ENCODE measurements around the gene HYAL4. TPM values are rescaled to one million over a fixed set of nuclear protein-coding genes. Genes with fewer than 3 reads are reported as not detected.

The HYAL4 gene
- total RNA-seq, 6 experiments from 2014 or later: not detected

- intact Hi-C loops (cut with DNase I): loop anchor here in 1 of 2 donors (10.0 kb wide), 1 partner anchor 66 kb away; no protein-coding TSS in a partner anchor
- no peak for TF ChIP-seq POLR2A (IDR thresholded peaks at IDR 0.05)
- TF ChIP-seq, protein P1, sequence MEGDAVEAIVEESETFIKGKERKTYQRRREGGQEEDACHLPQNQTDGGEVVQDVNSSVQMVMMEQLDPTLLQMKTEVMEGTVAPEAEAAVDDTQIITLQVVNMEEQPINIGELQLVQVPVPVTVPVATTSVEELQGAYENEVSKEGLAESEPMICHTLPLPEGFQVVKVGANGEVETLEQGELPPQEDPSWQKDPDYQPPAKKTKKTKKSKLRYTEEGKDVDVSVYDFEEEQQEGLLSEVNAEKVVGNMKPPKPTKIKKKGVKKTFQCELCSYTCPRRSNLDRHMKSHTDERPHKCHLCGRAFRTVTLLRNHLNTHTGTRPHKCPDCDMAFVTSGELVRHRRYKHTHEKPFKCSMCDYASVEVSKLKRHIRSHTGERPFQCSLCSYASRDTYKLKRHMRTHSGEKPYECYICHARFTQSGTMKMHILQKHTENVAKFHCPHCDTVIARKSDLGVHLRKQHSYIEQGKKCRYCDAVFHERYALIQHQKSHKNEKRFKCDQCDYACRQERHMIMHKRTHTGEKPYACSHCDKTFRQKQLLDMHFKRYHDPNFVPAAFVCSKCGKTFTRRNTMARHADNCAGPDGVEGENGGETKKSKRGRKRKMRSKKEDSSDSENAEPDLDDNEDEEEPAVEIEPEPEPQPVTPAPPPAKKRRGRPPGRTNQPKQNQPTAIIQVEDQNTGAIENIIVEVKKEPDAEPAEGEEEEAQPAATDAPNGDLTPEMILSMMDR (IDR thresholded peaks at IDR 0.05): no peak
- DNase-seq (no peak), ATAC-seq (peak in 1 of 4 donors; percentile 7)
- Histone ChIP-seq H3K27ac (peak overlapping the region in 1 of 3 donors; percentile 12), H3K27me3 (no peaks in the 10 kb centered on the region), H3K9me3 (no peaks in the 10 kb centered on the region), H3K4me1 (peaks cover 0 to 16% (median 5%) of the 10 kb centered on the region in 4 donors), H3K36me3 (no peaks in the 10 kb centered on the region), H3K4me3 (no peak overlapping the region)
- 79% methylated on average over 6 of the region's 6 CpGs for WGBS (ENCODE audit: insufficient coverage, low coverage, low lambda C conversion rate, missing lambda C conversion rate)
Observed at GRCh38 chr7:123798532-123799188, 46.3 kb upstream of the HYAL4 start.

DNA sequence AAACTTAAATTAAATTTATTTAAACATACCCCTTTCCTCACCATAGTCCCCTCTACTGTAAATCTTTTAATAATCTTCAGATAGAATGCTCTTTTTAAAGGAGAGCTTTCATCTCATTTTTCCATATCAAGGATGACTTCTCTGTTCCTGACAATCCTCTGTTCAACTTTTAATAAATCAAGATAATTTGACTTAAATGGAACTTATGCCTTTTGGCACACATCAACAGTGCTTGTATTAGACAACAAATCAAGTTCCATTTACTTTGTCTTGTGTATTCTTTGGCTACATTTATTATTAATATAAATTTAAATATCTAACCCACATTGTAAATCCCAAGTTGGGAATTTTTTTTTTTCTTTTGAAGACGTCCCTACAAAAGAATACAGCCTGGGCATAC, 42.7 kb upstream of the HYAL4 start:
- WGBS (ENCODE audit: insufficient coverage, low coverage, low lambda C conversion rate, missing lambda C conversion rate): 63% methylated on average over 1 of the region's 1 CpG
- Histone ChIP-seq H3K27me3 (no peaks in the 10 kb centered on the region), H3K36me3 (no peaks in the 10 kb centered on the region), H3K9me3 (no peaks in the 10 kb centered on the region), H3K27ac (no peak overlapping the region), H3K4me3 (no peak overlapping the region), H3K4me1 (peaks cover 0 to 12% (median 5%) of the 10 kb centered on the region in 4 donors)
- intact Hi-C loops (cut with DNase I): loop anchor here in 1 of 2 donors (10.0 kb wide), 1 partner anchor 63 kb away; no protein-coding TSS in a partner anchor
- DNase-seq (no peak), ATAC-seq (no peak)
- no peak for TF ChIP-seq POLR2A (IDR thresholded peaks at IDR 0.05)
- TF ChIP-seq, protein P1 (IDR thresholded peaks at IDR 0.05): no peak

- ATAC-seq: no peak
- H3K27me3 ChIP-seq: no peaks in the 10 kb centered on the region
- intact Hi-C loops (cut with DNase I): loop anchor here in 1 of 2 donors (10.0 kb wide), 1 partner anchor 60 kb away; no protein-coding TSS in a partner anchor
- H3K4me3 ChIP-seq: no peak overlapping the region
- DNase-seq: no peak
- H3K36me3 ChIP-seq: no peaks in the 10 kb centered on the region
- no peaks in the 10 kb centered on the region for H3K4me1 ChIP-seq
- no peaks in the 10 kb centered on the region for H3K9me3 ChIP-seq
- H3K27ac ChIP-seq: no peak overlapping the region
- TF ChIP-seq, protein P1 (IDR thresholded peaks at IDR 0.05): no peak
- no peak for TF ChIP-seq POLR2A (IDR thresholded peaks at IDR 0.05)
Observed at GRCh38 chr7:123805287-123805686, 39.7 kb upstream of the HYAL4 start.

DNA sequence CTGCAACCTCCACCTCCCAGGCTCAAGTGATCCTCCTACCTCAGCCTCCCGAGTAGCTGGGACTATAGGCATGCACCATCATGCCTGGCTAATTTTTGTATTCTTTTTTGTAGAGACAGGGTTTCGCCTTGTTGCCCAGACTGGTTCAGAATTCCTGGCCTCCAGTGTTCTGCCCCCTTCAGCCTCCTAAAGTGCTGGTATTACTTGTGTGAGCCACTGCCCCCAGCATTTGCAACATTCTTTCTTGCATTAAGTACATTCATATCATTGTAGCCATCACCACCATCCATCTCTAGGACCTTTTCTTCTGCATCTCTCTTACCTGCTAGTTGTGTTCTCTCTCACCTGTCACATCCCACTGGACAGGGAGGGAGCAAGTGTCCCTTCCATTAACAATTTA, 35.5 kb upstream of the HYAL4 start:
- WGBS (ENCODE audit: insufficient coverage, low coverage, low lambda C conversion rate, missing lambda C conversion rate): 86% methylated on average over 1 of the region's 2 CpGs
- DNase-seq (no peak), ATAC-seq (no peak)
- Histone ChIP-seq H3K27me3 (no peaks in the 10 kb centered on the region), H3K4me1 (no peaks in the 10 kb centered on the region), H3K4me3 (no peak overlapping the region), H3K36me3 (no peaks in the 10 kb centered on the region), H3K27ac (no peak overlapping the region), H3K9me3 (no peaks in the 10 kb centered on the region)
- no peak for TF ChIP-seq POLR2A (IDR thresholded peaks at IDR 0.05)
- TF ChIP-seq, protein P1 (IDR thresholded peaks at IDR 0.05): no peak
- intact Hi-C loops (cut with DNase I): loop anchor here in 1 of 2 donors (10.0 kb wide), 1 partner anchor 55 kb away; no protein-coding TSS in a partner anchor
